Measurements from ENCODE around the gene OR10D3. TPM values are rescaled to one million over a fixed set of nuclear protein-coding genes. Genes with fewer than 3 reads are reported as not detected.

The OR10D3 gene
- total and polyA plus RNA-seq, 4 donors, result not detected

DNA sequence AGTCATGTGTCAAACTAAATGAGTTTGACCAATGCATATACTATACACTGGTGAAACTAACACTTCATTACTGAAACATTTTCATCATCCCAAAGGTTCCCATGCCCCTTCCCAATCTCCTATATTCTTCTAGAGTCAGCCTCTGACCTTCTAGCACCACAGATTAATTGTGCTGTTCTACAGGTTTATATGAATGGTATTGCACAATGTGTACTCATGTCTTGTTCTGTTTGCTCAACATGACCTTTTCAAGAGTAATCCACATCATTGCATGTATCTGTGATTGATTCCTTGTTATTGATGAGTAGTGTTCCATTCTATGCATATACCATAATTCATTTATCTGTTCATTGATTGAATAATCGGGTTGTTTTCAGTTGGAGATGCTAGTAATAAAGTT is 50.2 kb downstream of the OR10D3 start:
- WGBS, result 6% methylated on average over 1 of the region's 1 CpG
- no peak for DNase-seq (ENCODE audit: low spot score)

More for the DNA sequence above, 50.2 kb downstream of the OR10D3 start:
- TF ChIP-seq HNF4A (conservative IDR thresholded peaks at IDR 0.05), result peak in 1 of 2 donors; percentile 31
- TF ChIP-seq EGR1 (IDR thresholded peaks at IDR 0.05; ENCODE audit: low read depth in 2 of 2), result no peak
- peak in 1 of 2 donors; percentile 29 for TF ChIP-seq RXRA (IDR thresholded peaks at IDR 0.05)
- H3K4me1 ChIP-seq (ENCODE audit: control insufficient read depth in 4 of 4, insufficient read depth in 4 of 4, low read length in 3 of 4), result no peaks in the 10 kb centered on the region
- H3K4me3 ChIP-seq (ENCODE audit: low read depth in 1 of 3, low read length in 3 of 3), result no peak overlapping the region
- H3K36me3 ChIP-seq (ENCODE audit: control insufficient read depth in 4 of 4, insufficient read depth in 3 of 4, low read depth in 1 of 4, low read length in 3 of 4), result no peaks in the 10 kb centered on the region
- no peaks in the 10 kb centered on the region for H3K9me3 ChIP-seq (ENCODE audit: control insufficient read depth in 4 of 4, low read length in 3 of 4)
- H3K27me3 ChIP-seq (ENCODE audit: control insufficient read depth in 4 of 4, insufficient read depth in 4 of 4, low read length in 3 of 4), result no peaks in the 10 kb centered on the region
- no peak overlapping the region for H3K9ac ChIP-seq (ENCODE audit: low read depth in 1 of 2, low read length in 2 of 2)
- no peak overlapping the region for H3K27ac ChIP-seq (ENCODE audit: low read depth in 1 of 2, low read length in 2 of 2)

Other genes with a start within 250 kb of the OR10D3 start
- under 1 TPM in 1 of 2 donors, not detected in 1; 0.19 TPM for gene OR4D5, start 243.7 kb upstream of the OR10D3 start, total RNA-seq
- not detected for gene OR4D5, start 243.7 kb upstream of the OR10D3 start, polyA plus RNA-seq
- gene OR6T1, start 239.5 kb upstream of the OR10D3 start, total RNA-seq, result not detected
- not detected for gene OR6T1, start 239.5 kb upstream of the OR10D3 start, polyA plus RNA-seq
- not detected for gene OR10S1, start 205.6 kb upstream of the OR10D3 start, total RNA-seq
- not detected for gene OR10S1, start 205.6 kb upstream of the OR10D3 start, polyA plus RNA-seq
- not detected for gene OR10G6, start 188.2 kb upstream of the OR10D3 start, total RNA-seq
- gene OR10G6, start 188.2 kb upstream of the OR10D3 start, polyA plus RNA-seq, result not detected
- not detected for gene OR10G4, start 170.3 kb upstream of the OR10D3 start, total RNA-seq
- gene OR10G4, start 170.3 kb upstream of the OR10D3 start, polyA plus RNA-seq, result not detected
- gene OR10G9, start 160.3 kb upstream of the OR10D3 start, total RNA-seq, result not detected
- not detected for gene OR10G9, start 160.3 kb upstream of the OR10D3 start, polyA plus RNA-seq
- not detected for gene OR10G8, start 156.5 kb upstream of the OR10D3 start, total RNA-seq
- not detected for gene OR10G8, start 156.5 kb upstream of the OR10D3 start, polyA plus RNA-seq
- not detected for gene OR10G7, start 142.0 kb upstream of the OR10D3 start, total RNA-seq
- gene OR10G7, start 142.0 kb upstream of the OR10D3 start, polyA plus RNA-seq, result not detected
- 1 to 10 TPM; 2.3 to 5.7 TPM for gene VWA5A, start 67.9 kb upstream of the OR10D3 start, total RNA-seq
- 1 to 10 TPM; 3.4 to 4.0 TPM for gene VWA5A, start 67.9 kb upstream of the OR10D3 start, polyA plus RNA-seq
- gene OR8G1, start 57.8 kb downstream of the OR10D3 start, total RNA-seq, result not detected
- gene OR8G1, start 57.8 kb downstream of the OR10D3 start, polyA plus RNA-seq, result not detected
- not detected for gene OR8G5, start 73.0 kb downstream of the OR10D3 start, total RNA-seq
- gene OR8G5, start 73.0 kb downstream of the OR10D3 start, polyA plus RNA-seq, result not detected
- gene OR8D1, start 130.6 kb downstream of the OR10D3 start, total RNA-seq, result not detected
- not detected for gene OR8D1, start 130.6 kb downstream of the OR10D3 start, polyA plus RNA-seq
- gene OR8D2, start 136.9 kb downstream of the OR10D3 start, total RNA-seq, result not detected
- gene OR8D2, start 136.9 kb downstream of the OR10D3 start, polyA plus RNA-seq, result not detected
- gene OR8B2, start 201.2 kb downstream of the OR10D3 start, total RNA-seq, result not detected
- gene OR8B2, start 201.2 kb downstream of the OR10D3 start, polyA plus RNA-seq, result not detected
- not detected for gene OR8B3, start 215.7 kb downstream of the OR10D3 start, total RNA-seq
- not detected for gene OR8B3, start 215.7 kb downstream of the OR10D3 start, polyA plus RNA-seq
- gene OR8B4, start 241.5 kb downstream of the OR10D3 start, total RNA-seq, result not detected
- gene OR8B4, start 241.5 kb downstream of the OR10D3 start, polyA plus RNA-seq, result not detected

Measured in liver (tissue), 9 donors.